Bronchial epithelial cell (primary cell): ENCODE measurements around the gene DCC. TPM values are rescaled to one million over a fixed set of nuclear protein-coding genes. Genes with fewer than 3 reads are reported as not detected.

Experiments
- DNase-seq: peaks from one replicate; pipeline ENCODE4 v3.0.0-alpha.2; 2010; ENCODE audit warnings: low read depth
- FAIRE-seq: peaks from 2 replicates; lab custom pipeline; 2011; peaks lifted over from hg19 to GRCh38; lab: Jason Lieb, UNC
- H3K27me3 ChIP-seq: 2 replicates; pipeline ENCODE4 v1.5.1; 2011; ENCODE audit warnings: low read length; ENCODE audit not compliant: control insufficient read depth, insufficient read depth
- H3K36me3 ChIP-seq: 2 replicates; pipeline ENCODE4 v1.5.1; 2011; ENCODE audit warnings: low read length; ENCODE audit not compliant: control insufficient read depth, insufficient read depth
- H3K4me3 ChIP-seq: 2 replicates; pipeline ENCODE4 v1.5.1; 2011; ENCODE audit warnings: mild to moderate bottlenecking, low read depth, low read length, control low read depth
- CTCF ChIP-seq: IDR thresholded peaks from 2 replicates; pipeline ENCODE4 v1.5.1; 2011; ENCODE audit warnings: mild to moderate bottlenecking, moderate library complexity, low read length, control low read depth, inconsistent platforms; ENCODE audit not compliant: insufficient read depth, severe bottlenecking
- total RNA-seq: library from RNA; depleted of rRNA; stranded (reverse); fragments of >200 nt; gene quantifications from 2 replicates; pipeline ENCODE4 v1.2.1, GENCODE V29; 2014

DCC gene
- total RNA-seq, 1 donor from 2014 or later = not detected

DNA sequence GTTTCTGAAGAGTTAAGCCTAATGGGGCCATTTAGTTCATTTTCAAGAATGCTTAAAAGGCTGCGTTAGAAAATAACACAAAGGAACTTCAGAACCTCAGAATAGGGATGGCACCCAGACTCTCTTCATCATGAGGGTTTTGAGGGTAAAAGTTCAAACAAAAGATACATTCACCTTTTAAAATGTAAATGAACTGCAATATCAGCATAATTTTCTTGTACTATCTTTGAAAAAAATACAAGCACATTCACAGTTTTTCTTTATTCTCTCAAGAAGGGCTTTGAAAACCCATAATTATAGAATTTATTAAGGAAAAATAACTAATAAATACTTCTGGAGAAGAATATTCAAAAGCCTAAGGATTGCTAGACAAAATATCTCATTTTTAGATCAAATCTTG lies 791.0 kb downstream of the DCC start:
- Histone ChIP-seq H3K27me3 (no peaks in the 10 kb centered on the region), H3K4me3 (no peak overlapping the region), H3K36me3 (no peaks in the 10 kb centered on the region)
- FAIRE-seq = no peak
- no peak for TF ChIP-seq CTCF
- no peak for DNase-seq

- Histone ChIP-seq H3K36me3 (no peaks in the 10 kb centered on the region), H3K27me3 (no peaks in the 10 kb centered on the region), H3K4me3 (no peak overlapping the region)
- FAIRE-seq (no peak), DNase-seq (no peak)
- TF ChIP-seq CTCF = no peak
Measured at GRCh38 chr18:53134711-53135110, 794.7 kb downstream of the DCC start.

GRCh38 chr18:53135654-53136053 lies 795.7 kb downstream of the DCC start:
- Histone ChIP-seq H3K4me3 (no peak overlapping the region), H3K36me3 (no peaks in the 10 kb centered on the region), H3K27me3 (no peaks in the 10 kb centered on the region)
- FAIRE-seq (no peak), DNase-seq (no peak)
- TF ChIP-seq CTCF = no peak

DNA sequence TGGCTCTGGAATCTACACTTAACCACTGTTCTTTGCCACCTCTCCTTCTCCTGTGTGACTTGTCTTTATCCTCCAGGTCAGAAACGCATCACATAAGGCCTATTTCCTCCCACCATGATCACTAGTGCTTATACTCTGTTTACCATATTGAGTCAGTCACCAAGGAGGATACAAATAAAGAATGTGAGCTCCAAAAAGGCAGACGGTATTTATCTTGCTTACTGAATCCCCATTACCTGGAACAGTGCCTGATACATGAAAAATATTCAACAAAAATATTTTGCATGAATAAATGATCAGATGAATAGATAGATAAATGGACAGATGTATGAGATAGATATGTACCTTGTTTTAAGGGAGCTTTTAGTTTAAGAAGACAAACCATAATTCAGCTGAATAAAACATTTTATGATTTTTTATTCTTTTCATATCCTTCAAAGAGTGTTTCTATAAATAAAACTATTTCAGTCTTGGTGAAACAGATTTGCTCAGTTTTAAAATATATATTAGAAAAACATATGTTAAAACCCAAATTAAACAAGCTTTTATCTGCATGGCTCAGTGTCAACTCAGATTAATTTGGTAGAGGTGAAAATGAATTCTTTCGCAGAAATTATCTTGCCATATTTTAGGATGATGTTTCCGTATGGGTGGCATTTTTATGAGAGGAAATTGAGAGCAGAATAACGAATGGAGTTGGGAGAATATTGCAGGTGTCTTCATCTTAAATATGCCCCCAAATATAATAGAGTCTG lies 799.9 kb downstream of the DCC start:
- TF ChIP-seq CTCF = no peak
- no peak overlapping the region for H3K4me3 ChIP-seq
- FAIRE-seq = no peak
- H3K27me3 ChIP-seq = no peaks in the 10 kb centered on the region
- H3K36me3 ChIP-seq = no peaks in the 10 kb centered on the region
- no peak for DNase-seq

- no peak for FAIRE-seq
- no peak for TF ChIP-seq CTCF
- Histone ChIP-seq H3K27me3 (no peaks in the 10 kb centered on the region), H3K36me3 (no peaks in the 10 kb centered on the region), H3K4me3 (no peak overlapping the region)
- no peak for DNase-seq
Measured at GRCh38 chr18:53142005-53142404, 802.0 kb downstream of the DCC start.

DNA sequence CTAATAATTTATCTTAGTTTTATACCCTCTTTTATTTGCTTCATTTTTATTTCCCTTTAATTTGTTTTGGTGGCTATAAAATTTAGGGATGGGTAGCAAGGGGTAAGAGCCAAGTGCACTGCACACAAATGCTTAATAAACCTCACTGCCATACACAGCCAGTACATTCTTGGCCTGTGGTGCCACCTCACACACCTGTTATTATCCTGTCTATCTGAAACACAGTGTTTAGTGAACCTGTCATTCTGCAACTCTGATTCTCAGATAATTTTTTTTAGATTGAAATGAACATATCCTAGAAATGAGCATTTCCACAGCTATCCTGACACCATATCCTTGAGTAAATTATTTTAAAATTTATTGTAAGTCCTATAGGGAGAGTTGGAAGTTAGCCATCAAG lies 807.5 kb downstream of the DCC start:
- no peak for TF ChIP-seq CTCF
- no peaks in the 10 kb centered on the region for H3K27me3 ChIP-seq
- DNase-seq (no peak), FAIRE-seq (no peak)
- H3K36me3 ChIP-seq = no peaks in the 10 kb centered on the region
- H3K4me3 ChIP-seq = no peak overlapping the region
